Pancreas (tissue), 10 donors: Measurements from ENCODE around the gene ATL1. TPM values are rescaled to one million over a fixed set of nuclear protein-coding genes. Genes with fewer than 3 reads are reported as not detected.

Experiments
- ATAC-seq, 4 donors: fragments of 200-7000 bp; cut with Tn5 transposase; one replicate each; pipeline versions ENCODE4 v1.8.0 to v1.9.1; 2020; ENCODE audit warnings: mild to moderate bottlenecking in 4 of 4, moderate library complexity in 4 of 4
- DNase-seq, 6 donors: peaks; one replicate each; pipeline ENCODE4 v3.0.0-alpha.2; 2020
- FAIRE-seq: peaks from 2 replicates; lab custom pipeline; 2012; peaks lifted over from hg19 to GRCh38; lab: Jason Lieb, UNC
- H3K27ac ChIP-seq, 4 donors: fragments of 200-600 bp; sonication (generic); 1 replicate in 3 of 4; 2 replicates in 1 of 4; pipeline versions ENCODE4 v1.5.0 to v1.8.0; 2020
- H3K27me3 ChIP-seq, 4 donors: fragments of 200-600 bp; one replicate each; pipeline ENCODE4 v1.8.0; 2021
- H3K36me3 ChIP-seq, 3 donors: fragments of 200-600 bp; sonication (generic) in 1 of 3; one replicate each; pipeline versions ENCODE4 v1.5.0 to v1.8.0; 2020 to 2021
- H3K4me1 ChIP-seq, 3 donors: fragments of 200-600 bp; one replicate each; pipeline ENCODE4 v1.8.0; 2021
- H3K4me3 ChIP-seq, 4 donors: fragments of 200-600 bp; sonication (generic) in 2 of 4; one replicate each; pipeline versions ENCODE4 v1.5.0 to v1.8.0; 2020 to 2021
- H3K9me3 ChIP-seq, 4 donors: fragments of 200-600 bp; one replicate each; pipeline ENCODE4 v1.8.0; 2021
- WGBS, 2 donors: extraction: QIAGEN DNeasy Blood & Tissue Kit; methylation state at CpG; one replicate each; pipeline ENCODE4 v1.1.7; 2013; 5-methylcytosine and 5-hydroxymethylcytosine counted together
- intact Hi-C, 3 donors: fragments of 100-400 bp; cut with DNase I; formaldehyde crosslinking; loops; one replicate each; pipeline versions ENCODE4 v1.11.1 to v1.14.2; 2022
- polyA plus RNA-seq, 2 donors: library from polyadenylated mRNA; stranded (reverse); fragments of 200-250 nt; gene quantifications; one replicate each; pipeline ENCODE4 v1.2.3, GENCODE V29; 2013
- total RNA-seq, 6 donors: library from RNA; stranded (reverse); fragmentation: NEBNext Ultra II Directional in 4 of 6; extraction: Animal tissue kit (Norgen Biotek cat#: 25700) in 4 of 6; gene quantifications; one replicate each; pipeline versions ENCODE4 v1.2.1 to v1.2.4, GENCODE V29; 2021 to 2023
- TF ChIP-seq, protein P1 (sequence below), 4 donors: fragments of 200-600 bp; sonication (generic) in 3 of 4; IDR thresholded peaks; one replicate each; pipeline versions ENCODE4 v1.5.0 to v1.8.0; 2021; ENCODE audit warnings: antibody characterized with exemption in 4 of 4
- donor health status: healthy with polysubstance abuse.
- donor health status: DM: no; HTN: no; CAD: no; lungs with moderate emphysema.
- donor health status: DM: no; HTN: no; CAD: no.
- donor health status: control.
- donor health status: control.
- donor health status: Bipolar disorder and iron deficiency.
- donor health status: DM: yes; HTN: yes; CAD: no.
- donor health status: DM: no; HTN: no; CAD: no.
- donor health status: DM: no; HTN: no; CAD: no.
- donor health status: DM: yes; HTN: yes; CAD: no.

ATL1 gene
- total and polyA plus RNA-seq, 8 donors: 1.3 to 6.1 (median 3.2) TPM

DNA sequence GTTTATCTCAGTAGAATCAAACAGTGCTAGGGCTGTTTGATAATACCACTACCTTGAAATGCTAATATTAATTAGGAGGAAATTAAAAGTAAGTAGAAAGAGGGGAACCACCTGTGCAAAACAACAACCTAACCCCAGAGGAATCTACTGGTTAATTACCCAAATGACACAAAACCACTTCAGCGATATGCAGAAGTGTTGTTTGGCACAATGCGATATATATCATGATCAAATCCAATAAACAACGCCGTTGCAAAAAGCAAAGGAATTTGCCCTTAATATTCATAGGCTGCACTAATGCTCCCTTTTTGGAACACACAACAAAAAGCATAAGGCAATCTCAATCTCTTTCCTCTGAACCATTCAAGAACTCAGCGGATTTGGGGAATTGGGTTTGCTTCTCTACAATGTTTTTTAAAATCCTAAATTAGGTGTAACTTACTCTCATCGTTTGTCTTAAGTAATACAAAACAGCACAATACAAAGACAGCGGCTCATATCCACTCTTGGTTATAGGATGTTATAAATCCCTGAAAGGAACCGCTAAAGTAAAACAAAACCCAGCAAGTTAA lies 29.1 kb upstream of the ATL1 start:
- peaks cover 0 to 29% (median 14%) of the 10 kb centered on the region in 3 donors for H3K4me1 ChIP-seq
- H3K9me3 ChIP-seq: no peaks in the 10 kb centered on the region
- ATAC-seq: no peak
- H3K36me3 ChIP-seq: no peaks in the 10 kb centered on the region
- H3K27me3 ChIP-seq: no peaks in the 10 kb centered on the region
- 35 to 47% methylated on average over 8 of the region's 8 CpGs for WGBS, 2 donors
- DNase-seq: no peak
- no peak overlapping the region for H3K27ac ChIP-seq
- FAIRE-seq: no peak
- intact Hi-C loops: loop anchor here in 1 of 3 donors (5.0 kb wide), 1 partner anchor 209 kb away; no protein-coding TSS in a partner anchor
- H3K4me3 ChIP-seq: peak overlapping the region; percentile 72 to 94 (median 90)
- TF ChIP-seq, protein P1, sequence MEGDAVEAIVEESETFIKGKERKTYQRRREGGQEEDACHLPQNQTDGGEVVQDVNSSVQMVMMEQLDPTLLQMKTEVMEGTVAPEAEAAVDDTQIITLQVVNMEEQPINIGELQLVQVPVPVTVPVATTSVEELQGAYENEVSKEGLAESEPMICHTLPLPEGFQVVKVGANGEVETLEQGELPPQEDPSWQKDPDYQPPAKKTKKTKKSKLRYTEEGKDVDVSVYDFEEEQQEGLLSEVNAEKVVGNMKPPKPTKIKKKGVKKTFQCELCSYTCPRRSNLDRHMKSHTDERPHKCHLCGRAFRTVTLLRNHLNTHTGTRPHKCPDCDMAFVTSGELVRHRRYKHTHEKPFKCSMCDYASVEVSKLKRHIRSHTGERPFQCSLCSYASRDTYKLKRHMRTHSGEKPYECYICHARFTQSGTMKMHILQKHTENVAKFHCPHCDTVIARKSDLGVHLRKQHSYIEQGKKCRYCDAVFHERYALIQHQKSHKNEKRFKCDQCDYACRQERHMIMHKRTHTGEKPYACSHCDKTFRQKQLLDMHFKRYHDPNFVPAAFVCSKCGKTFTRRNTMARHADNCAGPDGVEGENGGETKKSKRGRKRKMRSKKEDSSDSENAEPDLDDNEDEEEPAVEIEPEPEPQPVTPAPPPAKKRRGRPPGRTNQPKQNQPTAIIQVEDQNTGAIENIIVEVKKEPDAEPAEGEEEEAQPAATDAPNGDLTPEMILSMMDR (IDR thresholded peaks at IDR 0.05): no peak

GRCh38 chr14:50531595-50532501 lies 28.1 kb upstream of the ATL1 start:
- no peak for FAIRE-seq
- WGBS, 2 donors: 1 to 2% methylated on average over 65 to 82 of the region's 82 CpGs
- intact Hi-C loops: loop anchor here in 1 of 3 donors (5.0 kb wide), 1 partner anchor 210 kb away; no protein-coding TSS in a partner anchor

DNA sequence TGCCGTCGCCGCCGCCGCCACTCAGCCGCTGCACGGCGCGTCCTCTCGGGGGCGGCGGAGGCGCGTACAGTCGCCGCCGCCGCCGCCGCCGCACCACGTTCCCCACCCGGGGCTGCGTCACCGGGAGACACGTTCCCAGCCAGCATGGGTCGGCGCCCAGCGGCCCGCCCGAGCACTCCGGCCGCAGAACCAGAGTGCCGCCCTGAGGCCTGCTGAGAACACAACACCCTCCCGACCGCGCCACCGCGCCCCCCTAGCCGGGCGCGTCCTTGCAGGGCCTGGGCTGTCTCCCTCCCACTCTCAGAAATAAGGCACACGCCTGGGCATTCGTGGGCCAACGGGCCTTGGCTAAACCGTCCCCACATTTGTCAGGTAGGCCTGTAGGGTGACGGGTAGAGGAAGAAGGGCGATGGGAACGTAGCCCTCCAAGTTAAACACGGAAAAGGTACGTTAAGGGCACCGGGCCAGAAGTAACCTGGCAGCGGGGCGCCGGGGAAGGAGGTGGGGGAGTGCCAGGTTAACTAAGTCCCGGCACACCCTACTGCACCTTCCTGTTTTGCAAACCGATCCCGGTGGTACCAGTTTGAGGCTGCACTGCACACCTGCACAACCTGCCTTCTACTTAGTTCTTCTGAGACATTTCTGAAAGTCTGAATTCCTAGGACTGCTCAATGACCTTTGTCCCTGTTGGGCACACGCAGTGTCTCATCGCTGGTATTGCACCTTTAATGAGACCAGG lies 27.3 kb upstream of the ATL1 start, which contains the start of gene MAP4K5:
Gene MAP4K5 (minus strand): TSS at position 68 of the 739 bp plus-strand sequence. CDS start 520 bp downstream, outside the sequence.
- no peaks in the 10 kb centered on the region for H3K27me3 ChIP-seq
- 0% methylated on average over 55 to 60 of the region's 60 CpGs for WGBS, 2 donors
- DNase-seq (peak; percentile 90 to 96 (median 94)), ATAC-seq (peak; percentile 96 to 99 (median 98)), FAIRE-seq (no peak)
- no peaks in the 10 kb centered on the region for H3K9me3 ChIP-seq
- intact Hi-C loops: loop anchor here in 1 of 3 donors (5.0 kb wide), 1 partner anchor 210 kb away; no protein-coding TSS in a partner anchor
- H3K27ac ChIP-seq: peak within 1 kb of the TSS; percentile 92 to 96 (median 94)
- H3K4me3 ChIP-seq: peak within 1 kb of the TSS; percentile 72 to 94 (median 90)
- TF ChIP-seq, protein P1 (IDR thresholded peaks at IDR 0.05): peak; percentile 57 to 91 (median 78)
- no peaks in the 10 kb centered on the region for H3K36me3 ChIP-seq
- H3K4me1 ChIP-seq: peaks cover 0 to 29% (median 8%) of the 10 kb centered on the region in 3 donors

More at GRCh38 chr14:50531595-50532501, 28.1 kb upstream of the ATL1 start:
- H3K27ac ChIP-seq: peak overlapping the region; percentile 92 to 96 (median 94)
- H3K9me3 ChIP-seq: no peaks in the 10 kb centered on the region
- H3K36me3 ChIP-seq: no peaks in the 10 kb centered on the region
- ATAC-seq: peak; percentile 29 to 51 (median 48)
- peak; percentile 34 to 87 (median 58) for DNase-seq
- H3K4me3 ChIP-seq: peak overlapping the region; percentile 72 to 94 (median 90)
- H3K27me3 ChIP-seq: no peaks in the 10 kb centered on the region
- TF ChIP-seq, protein P1 (IDR thresholded peaks at IDR 0.05): no peak
- peaks cover 0 to 29% (median 14%) of the 10 kb centered on the region in 3 donors for H3K4me1 ChIP-seq

GRCh38 chr14:50533241-50533705 lies 26.7 kb upstream of the ATL1 start:
- 7 to 8% methylated on average over 5 of the region's 5 CpGs for WGBS, 2 donors

More at GRCh38 chr14:50533241-50533705, 26.7 kb upstream of the ATL1 start:
- peak; percentile 51 for FAIRE-seq
- peak overlapping the region in 3 of 4 donors; percentile 72 to 94 (median 93) for H3K4me3 ChIP-seq
- intact Hi-C loops: loop anchor here in 1 of 3 donors (5.0 kb wide), 1 partner anchor 211 kb away; no protein-coding TSS in a partner anchor
- peak in 2 of 4 donors; percentile 0 to 4 for ATAC-seq
- no peaks in the 10 kb centered on the region for H3K36me3 ChIP-seq
- DNase-seq: no peak
- no peaks in the 10 kb centered on the region for H3K27me3 ChIP-seq
- peaks cover 0 to 29% (median 8%) of the 10 kb centered on the region in 3 donors for H3K4me1 ChIP-seq
- peak overlapping the region in 3 of 4 donors; percentile 93 to 96 (median 95) for H3K27ac ChIP-seq
- TF ChIP-seq, protein P1 (IDR thresholded peaks at IDR 0.05): no peak
- no peaks in the 10 kb centered on the region for H3K9me3 ChIP-seq
